K562 (cell line): ENCODE measurements around the gene CDR2L. TPM values are rescaled to one million over a fixed set of nuclear protein-coding genes. Genes with fewer than 3 reads are reported as not detected.
A peak's percentile ranks its signal among the peaks of the same experiment; 100 is the strongest.

Experiments
- CBFB ChIP-seq: sonication (generic); formaldehyde crosslinking; IDR thresholded peaks from 2 replicates; pipeline ENCODE4 v1.4.0; 2020; ENCODE audit warnings: mild to moderate bottlenecking, missing genetic modification reagents
- E2F6 ChIP-seq, 2 experiments: IDR thresholded peaks; 2 replicates each; pipeline ENCODE4 v1.6.1; 2011; ENCODE audit warnings: borderline replicate concordance in 1 of 2, control low read depth in 1 of 2, low read depth in 1 of 2, low read length in 1 of 2, mild to moderate bottlenecking in 1 of 2, mixed read lengths in 1 of 2, moderate library complexity in 1 of 2; ENCODE audit not compliant: insufficient read depth in 1 of 2, insufficient read length in 1 of 2, poor library complexity in 1 of 2, severe bottlenecking in 1 of 2; ENCODE audit errors: extremely low read depth in 1 of 2
- HES1 ChIP-seq: fragments of 450-650 bp; IDR thresholded peaks from 2 replicates; pipeline ENCODE4 v1.6.1; 2016; ENCODE audit warnings: low read depth, mild to moderate bottlenecking, moderate library complexity
- ILK ChIP-seq: fragments of 450-650 bp; IDR thresholded peaks from 2 replicates; pipeline ENCODE4 v1.6.1; 2016; ENCODE audit warnings: missing genetic modification characterization, low read depth, mild to moderate bottlenecking, missing compliant biosample characterization, moderate library complexity, borderline replicate concordance
- NFIC ChIP-seq: fragments of 450-650 bp; IDR thresholded peaks from 2 replicates; pipeline ENCODE4 v1.6.1; 2017; ENCODE audit warnings: mild to moderate bottlenecking, inconsistent platforms
- RBFOX2 ChIP-seq: fragments of 200-400 bp; formaldehyde crosslinking; IDR thresholded peaks from 2 replicates; pipeline ENCODE4 v1.6.1; 2017; ENCODE audit warnings: low read depth, mild to moderate bottlenecking, low read length, moderate library complexity
- RBM34 ChIP-seq: fragments of 200-400 bp; formaldehyde crosslinking; IDR thresholded peaks from 2 replicates; pipeline ENCODE4 v1.6.1; 2018; ENCODE audit warnings: low read length, borderline replicate concordance; ENCODE audit not compliant: insufficient read depth
- SMAD4 ChIP-seq: fragments of 250-450 bp; sonication (Bioruptor Pico); conservative IDR thresholded peaks from 2 replicates; pipeline ENCODE4 v1.8.0; 2021; ENCODE audit warnings: inconsistent platforms, mild to moderate bottlenecking, moderate library complexity
- SP1 ChIP-seq: sonication (generic); formaldehyde crosslinking; IDR thresholded peaks from 2 replicates; pipeline ENCODE4 v1.8.1; 2022; ENCODE audit warnings: mild to moderate bottlenecking, missing genetic modification reagents
- SREBF2 ChIP-seq: sonication (generic); formaldehyde crosslinking; IDR thresholded peaks from 2 replicates; pipeline ENCODE4 v1.4.0; 2020; ENCODE audit warnings: mild to moderate bottlenecking, missing genetic modification reagents
- TEAD1 ChIP-seq, 2 experiments: fragments of 450-650 bp in 1 of 2; sonication (generic) in 1 of 2; formaldehyde crosslinking; IDR thresholded peaks; 2 replicates each; pipeline versions ENCODE4 v1.4.0 to v1.8.0; 2020 to 2022; ENCODE audit warnings: mild to moderate bottlenecking in 2 of 2, missing genetic modification reagents in 1 of 2
- TOE1 ChIP-seq, 2 experiments: fragments of 450-650 bp in 1 of 2; sonication (generic) in 1 of 2; formaldehyde crosslinking in 1 of 2; IDR thresholded peaks; 2 replicates each; pipeline versions ENCODE4 v1.7.1 to v1.8.0; 2016 to 2022; ENCODE audit warnings: borderline replicate concordance in 2 of 2, mild to moderate bottlenecking in 2 of 2, antibody characterized with exemption in 1 of 2, inconsistent platforms in 1 of 2, low read depth in 1 of 2, missing genetic modification reagents in 1 of 2, moderate library complexity in 1 of 2
- VEZF1 ChIP-seq: fragments of 200-800 bp; sonication (Bioruptor generic); IDR thresholded peaks from 2 replicates; pipeline ENCODE4 v1.6.1; 2017; ENCODE audit warnings: missing genetic modification characterization, missing compliant biosample characterization
- polyA plus RNA-seq, 8 experiments: library from polyadenylated mRNA; depleted of rRNA in 4 of 8; stranded (reverse) in 5 of 8; unstranded in 3 of 8; fragments of >200 nt; fragmentation: Nextera tagmentation in 2 of 8; fragmentation: Illumina TruSeq in 1 of 8; extraction: Ambion mirVana in 2 of 8; extraction: Trizol in 1 of 8; gene quantifications; 2 replicates each; pipeline versions ENCODE4 v1.2.1 to v1.2.3, GENCODE V29; 2011 to 2014; ENCODE audit warnings: inconsistent platforms in 1 of 8, missing spikeins in 1 of 8
- total RNA-seq, 7 experiments: library from RNA; depleted of rRNA in 6 of 7; stranded (reverse); fragments of >200 nt in 6 of 7; fragmentation: Illumina TruSeq in 2 of 7; extraction: Trizol in 2 of 7; gene quantifications; 2 replicates each; pipeline versions ENCODE4 v1.2.1 to v1.2.3, GENCODE V29; 2011 to 2021; ENCODE audit warnings: low replicate concordance in 1 of 7
- TF ChIP-seq, protein P1 (sequence below): fragments of 450-650 bp; IDR thresholded peaks from 2 replicates; pipeline ENCODE4 v1.7.1; 2018; ENCODE audit warnings: mild to moderate bottlenecking, low read depth; ENCODE audit not compliant: partially characterized antibody
- TF ChIP-seq, protein P2 (sequence below): sonication (generic); formaldehyde crosslinking; IDR thresholded peaks from 2 replicates; pipeline ENCODE4 v1.8.0; 2022; ENCODE audit warnings: missing genetic modification reagents, mild to moderate bottlenecking, moderate library complexity, borderline replicate concordance

Gene CDR2L
- total and polyA plus RNA-seq, 9 of the 15 experiments (the other 6 are each of a cell fraction or from before 2014, with no cell fraction given): 2.7 to 16.0 (median 7.3) TPM

DNA sequence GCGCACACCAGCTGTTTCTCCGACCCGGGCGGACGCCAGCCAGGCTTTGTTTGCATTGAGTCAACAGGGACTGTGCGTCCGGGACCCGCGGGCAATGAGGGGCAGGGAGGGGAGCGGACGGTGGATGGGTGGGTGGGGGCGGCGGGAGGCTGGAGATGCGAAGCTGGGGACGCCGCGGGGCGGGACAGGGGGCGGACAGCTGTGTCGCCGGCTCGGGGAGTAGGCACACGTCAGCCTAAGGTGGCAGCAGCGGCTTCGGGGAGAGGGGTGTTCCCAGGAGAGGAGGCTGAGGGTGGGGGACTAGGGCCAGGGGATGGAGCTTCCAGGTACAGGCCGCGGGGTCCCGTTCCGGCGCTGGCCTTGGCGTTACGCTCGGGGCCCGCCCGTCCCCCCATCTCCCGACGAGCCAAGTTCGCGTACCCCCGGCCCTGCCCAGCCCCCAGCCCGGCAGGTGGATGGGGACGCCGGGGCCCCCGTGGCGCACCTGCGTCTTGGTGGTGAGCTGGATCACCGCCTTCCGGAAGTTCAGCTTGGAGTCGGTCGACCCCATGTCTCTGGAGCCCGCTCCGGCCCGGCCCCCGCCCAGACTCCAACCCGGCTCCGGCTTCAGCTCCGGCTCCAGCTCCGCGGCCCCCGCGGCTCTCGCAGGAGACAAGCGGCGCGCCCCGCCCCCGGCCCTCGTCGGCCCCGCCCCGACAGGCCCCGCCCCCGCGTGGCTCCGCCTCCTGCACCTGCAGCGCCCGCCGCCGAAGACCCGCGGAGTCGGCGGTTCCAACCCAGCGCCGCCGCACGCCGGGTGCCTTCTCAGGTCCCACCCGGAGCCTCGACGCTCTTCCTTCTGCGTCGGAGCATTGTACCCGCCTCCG lies 15.1 kb upstream of the CDR2L start, which contains the start of gene HID1 (continued):
- TF ChIP-seq, protein P1, sequence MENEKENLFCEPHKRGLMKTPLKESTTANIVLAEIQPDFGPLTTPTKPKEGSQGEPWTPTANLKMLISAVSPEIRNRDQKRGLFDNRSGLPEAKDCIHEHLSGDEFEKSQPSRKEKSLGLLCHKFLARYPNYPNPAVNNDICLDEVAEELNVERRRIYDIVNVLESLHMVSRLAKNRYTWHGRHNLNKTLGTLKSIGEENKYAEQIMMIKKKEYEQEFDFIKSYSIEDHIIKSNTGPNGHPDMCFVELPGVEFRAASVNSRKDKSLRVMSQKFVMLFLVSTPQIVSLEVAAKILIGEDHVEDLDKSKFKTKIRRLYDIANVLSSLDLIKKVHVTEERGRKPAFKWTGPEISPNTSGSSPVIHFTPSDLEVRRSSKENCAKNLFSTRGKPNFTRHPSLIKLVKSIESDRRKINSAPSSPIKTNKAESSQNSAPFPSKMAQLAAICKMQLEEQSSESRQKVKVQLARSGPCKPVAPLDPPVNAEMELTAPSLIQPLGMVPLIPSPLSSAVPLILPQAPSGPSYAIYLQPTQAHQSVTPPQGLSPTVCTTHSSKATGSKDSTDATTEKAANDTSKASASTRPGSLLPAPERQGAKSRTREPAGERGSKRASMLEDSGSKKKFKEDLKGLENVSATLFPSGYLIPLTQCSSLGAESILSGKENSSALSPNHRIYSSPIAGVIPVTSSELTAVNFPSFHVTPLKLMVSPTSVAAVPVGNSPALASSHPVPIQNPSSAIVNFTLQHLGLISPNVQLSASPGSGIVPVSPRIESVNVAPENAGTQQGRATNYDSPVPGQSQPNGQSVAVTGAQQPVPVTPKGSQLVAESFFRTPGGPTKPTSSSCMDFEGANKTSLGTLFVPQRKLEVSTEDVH: no peak
- TF ChIP-seq HES1 (no peak), ILK (tag) (no peak), TOE1 (IDR thresholded peaks at IDR 0.05; ENCODE audit: borderline replicate concordance) (no peak), TOE1 (CRISPR knock-in tag; IDR thresholded peaks at IDR 0.05; ENCODE audit: borderline replicate concordance, low read depth) (no peak), RBM34 (no peak), SREBF2 (CRISPR knock-in tag) (no peak), CBFB (CRISPR knock-in tag) (no peak), E2F6 (IDR thresholded peaks at IDR 0.05; ENCODE audit: borderline replicate concordance in 1 of 2, extremely low read depth in 1 of 2, insufficient read depth in 1 of 2, insufficient read length in 1 of 2, low read depth in 1 of 2, low read length in 1 of 2, poor library complexity in 1 of 2, severe bottlenecking in 1 of 2) (peak in 1 of 2 experiments; percentile 41), TEAD1 (CRISPR knock-in tag; IDR thresholded peaks at IDR 0.05) (no peak), VEZF1 (CRISPR knock-in tag) (peak; percentile 56; the same call in 1 of the 2 replicates), SP1 (CRISPR knock-in tag) (peak; percentile 25; the same call in 1 of the 2 replicates), NFIC (no peak), SMAD4 (CRISPR knock-in tag) (no peak), RBFOX2 (peak; percentile 47)
- TF ChIP-seq, protein P2, sequence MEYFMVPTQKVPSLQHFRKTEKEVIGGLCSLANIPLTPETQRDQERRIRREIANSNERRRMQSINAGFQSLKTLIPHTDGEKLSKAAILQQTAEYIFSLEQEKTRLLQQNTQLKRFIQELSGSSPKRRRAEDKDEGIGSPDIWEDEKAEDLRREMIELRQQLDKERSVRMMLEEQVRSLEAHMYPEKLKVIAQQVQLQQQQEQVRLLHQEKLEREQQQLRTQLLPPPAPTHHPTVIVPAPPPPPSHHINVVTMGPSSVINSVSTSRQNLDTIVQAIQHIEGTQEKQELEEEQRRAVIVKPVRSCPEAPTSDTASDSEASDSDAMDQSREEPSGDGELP (CRISPR knock-in tag): peak; percentile 38; the same call in 1 of the 2 replicates
